MM.1S (cell line): ENCODE data around the gene H1-8.

Experiments used
- EZH2 ChIP-seq: fragments of 300-600 bp; sonication (generic); optimal IDR thresholded peaks from 2 replicates; pipeline ENCODE3; 2017; ENCODE audit warnings: low read depth, mild to moderate bottlenecking, antibody characterized with exemption, low read length, mixed read lengths
- TF ChIP-seq, protein P1 (sequence below): fragments of 300-600 bp; sonication (generic); IDR thresholded peaks from 2 replicates; pipeline ENCODE4 v1.5.1; 2016; ENCODE audit warnings: antibody characterized with exemption, low read length, mixed read lengths

DNA sequence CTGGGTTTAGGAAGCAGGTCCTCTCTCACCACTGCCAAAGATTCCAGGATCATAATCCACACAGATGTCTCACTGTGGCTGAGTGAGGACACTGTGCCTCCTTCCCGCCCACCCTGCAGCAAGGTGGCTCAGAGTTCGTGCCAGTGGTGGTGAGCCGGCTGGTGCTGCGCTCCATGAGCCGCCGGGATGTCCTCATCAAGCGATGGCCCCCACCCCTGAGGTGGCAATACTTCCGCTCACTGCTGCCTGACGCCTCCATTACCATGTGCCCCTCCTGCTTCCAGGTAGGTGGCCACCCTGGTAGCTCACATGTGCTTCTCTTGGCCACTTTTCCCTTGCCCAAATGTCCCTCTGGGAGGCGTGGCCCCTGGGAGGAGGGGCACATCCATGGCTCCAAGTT lies 23.5 kb upstream of the H1-8 start:
- TF ChIP-seq EZH2: no peak
- TF ChIP-seq, protein P1, sequence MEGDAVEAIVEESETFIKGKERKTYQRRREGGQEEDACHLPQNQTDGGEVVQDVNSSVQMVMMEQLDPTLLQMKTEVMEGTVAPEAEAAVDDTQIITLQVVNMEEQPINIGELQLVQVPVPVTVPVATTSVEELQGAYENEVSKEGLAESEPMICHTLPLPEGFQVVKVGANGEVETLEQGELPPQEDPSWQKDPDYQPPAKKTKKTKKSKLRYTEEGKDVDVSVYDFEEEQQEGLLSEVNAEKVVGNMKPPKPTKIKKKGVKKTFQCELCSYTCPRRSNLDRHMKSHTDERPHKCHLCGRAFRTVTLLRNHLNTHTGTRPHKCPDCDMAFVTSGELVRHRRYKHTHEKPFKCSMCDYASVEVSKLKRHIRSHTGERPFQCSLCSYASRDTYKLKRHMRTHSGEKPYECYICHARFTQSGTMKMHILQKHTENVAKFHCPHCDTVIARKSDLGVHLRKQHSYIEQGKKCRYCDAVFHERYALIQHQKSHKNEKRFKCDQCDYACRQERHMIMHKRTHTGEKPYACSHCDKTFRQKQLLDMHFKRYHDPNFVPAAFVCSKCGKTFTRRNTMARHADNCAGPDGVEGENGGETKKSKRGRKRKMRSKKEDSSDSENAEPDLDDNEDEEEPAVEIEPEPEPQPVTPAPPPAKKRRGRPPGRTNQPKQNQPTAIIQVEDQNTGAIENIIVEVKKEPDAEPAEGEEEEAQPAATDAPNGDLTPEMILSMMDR: no peak
